HepG2 (cell line): ENCODE results near the gene ADAM15. TPM values are rescaled to one million over a fixed set of nuclear protein-coding genes. Genes with fewer than 3 reads are reported as not detected.

ENCODE experiments used
- DPF2 ChIP-seq: sonication (generic); formaldehyde crosslinking; IDR thresholded peaks from 2 replicates; pipeline ENCODE4 v1.4.0; 2020; ENCODE audit warnings: mild to moderate bottlenecking, low read depth, missing genetic modification reagents, borderline replicate concordance
- EP300 ChIP-seq, 3 experiments: sonication (generic) in 1 of 3; formaldehyde crosslinking in 1 of 3; IDR thresholded peaks; 2 replicates each; pipeline versions ENCODE4 v1.5.1 to v1.6.1; 2011 to 2020; ENCODE audit warnings: low read depth in 2 of 3, low read length in 2 of 3, borderline replicate concordance in 1 of 3, improper control_type of control experiment in 1 of 3, mild to moderate bottlenecking in 1 of 3, missing genetic modification reagents in 1 of 3, moderate library complexity in 1 of 3
- HMG20A ChIP-seq: IDR thresholded peaks from 2 replicates; pipeline ENCODE4 v1.6.1; 2016; ENCODE audit warnings: borderline replicate concordance
- KLF12 ChIP-seq: sonication (generic); formaldehyde crosslinking; IDR thresholded peaks from 2 replicates; pipeline ENCODE4 v1.4.0; 2020; ENCODE audit warnings: missing genetic modification reagents, borderline replicate concordance
- NCOA1 ChIP-seq: sonication (generic); formaldehyde crosslinking; IDR thresholded peaks from 2 replicates; pipeline ENCODE4 v1.9.0; 2021; ENCODE audit warnings: missing genetic modification reagents
- NCOA2 ChIP-seq: sonication (generic); formaldehyde crosslinking; IDR thresholded peaks from 2 replicates; pipeline ENCODE4 v1.8.0; 2022; ENCODE audit warnings: inconsistent platforms
- NFIB ChIP-seq: sonication (generic); formaldehyde crosslinking; IDR thresholded peaks from 2 replicates; pipeline ENCODE4 v1.9.0; 2021; ENCODE audit warnings: missing genetic modification reagents, mild to moderate bottlenecking, borderline replicate concordance
- TEF ChIP-seq: sonication (generic); formaldehyde crosslinking; IDR thresholded peaks from 2 replicates; pipeline ENCODE4 v1.5.0; 2020; ENCODE audit warnings: missing genetic modification reagents
- TSC22D2 ChIP-seq: sonication (generic); formaldehyde crosslinking; IDR thresholded peaks from 2 replicates; pipeline ENCODE4 v1.5.1; 2020; ENCODE audit warnings: missing genetic modification reagents, mild to moderate bottlenecking, borderline replicate concordance
- ZNF260 ChIP-seq: sonication (generic); formaldehyde crosslinking; IDR thresholded peaks from 2 replicates; pipeline ENCODE4 v1.4.0; 2020; ENCODE audit warnings: missing genetic modification reagents, low read depth, mild to moderate bottlenecking, borderline replicate concordance
- ZNF296 ChIP-seq: sonication (generic); formaldehyde crosslinking; conservative IDR thresholded peaks from 2 replicates; pipeline ENCODE4 v1.5.0; 2020; ENCODE audit warnings: mild to moderate bottlenecking, missing genetic modification reagents
- ZNF33B ChIP-seq: sonication (generic); formaldehyde crosslinking; IDR thresholded peaks from 2 replicates; pipeline ENCODE4 v1.5.1; 2020; ENCODE audit warnings: mild to moderate bottlenecking, missing genetic modification reagents
- ZNF468 ChIP-seq: sonication (generic); formaldehyde crosslinking; IDR thresholded peaks from 2 replicates; pipeline ENCODE4 v1.8.0; 2022; ENCODE audit warnings: mild to moderate bottlenecking, moderate library complexity, missing genetic modification reagents
- ZNF557 ChIP-seq: sonication (generic); formaldehyde crosslinking; IDR thresholded peaks from 2 replicates; pipeline ENCODE4 v1.4.0; 2020; ENCODE audit warnings: missing genetic modification reagents
- ZNF616 ChIP-seq: sonication (generic); formaldehyde crosslinking; IDR thresholded peaks from 2 replicates; pipeline ENCODE4 v1.5.0; 2020; ENCODE audit warnings: low read depth, mild to moderate bottlenecking, missing genetic modification reagents
- ZNF737 ChIP-seq: sonication (generic); formaldehyde crosslinking; IDR thresholded peaks from 2 replicates; pipeline ENCODE4 v1.5.0; 2020; ENCODE audit warnings: missing genetic modification reagents, mild to moderate bottlenecking, borderline replicate concordance
- ZSCAN25 ChIP-seq: sonication (generic); formaldehyde crosslinking; IDR thresholded peaks from 2 replicates; pipeline ENCODE4 v1.8.0; 2022; ENCODE audit warnings: mild to moderate bottlenecking, missing genetic modification reagents
- polyA plus RNA-seq, 8 experiments: library from polyadenylated mRNA; depleted of rRNA in 3 of 8; stranded (reverse) in 7 of 8; unstranded in 1 of 8; fragments of >200 nt; fragmentation: Illumina TruSeq in 4 of 8; extraction: Trizol in 4 of 8; gene quantifications; 2 replicates each; pipeline versions ENCODE4 v1.2.1 to v1.2.3, GENCODE V29; 2011 to 2016; ENCODE audit warnings: low read depth in 4 of 8, missing spikeins in 1 of 8, mixed read lengths in 1 of 8; ENCODE audit not compliant: insufficient read depth in 1 of 8
- total RNA-seq, 5 experiments: library from RNA; depleted of rRNA; stranded (reverse); fragments of >200 nt; fragmentation: Illumina TruSeq; extraction: Trizol; gene quantifications; 2 replicates each; pipeline ENCODE4 v1.2.3, GENCODE V29; 2016; ENCODE audit warnings: low read depth in 1 of 5
- TF ChIP-seq, protein P1 (sequence below): sonication (generic); formaldehyde crosslinking; conservative IDR thresholded peaks from 2 replicates; pipeline ENCODE4 v1.4.0; 2020; ENCODE audit warnings: missing genetic modification reagents
- TF ChIP-seq, protein P2 (sequence below): sonication (generic); formaldehyde crosslinking; IDR thresholded peaks from 2 replicates; pipeline ENCODE4 v1.8.0; 2022; ENCODE audit warnings: missing genetic modification reagents, low read depth, mild to moderate bottlenecking, borderline replicate concordance
- TF ChIP-seq, protein P3 (sequence below): sonication (generic); formaldehyde crosslinking; IDR thresholded peaks from 2 replicates; pipeline ENCODE4 v1.4.0; 2020; ENCODE audit warnings: missing genetic modification reagents, borderline replicate concordance
- TF ChIP-seq, protein P4 (sequence below): sonication (generic); formaldehyde crosslinking; IDR thresholded peaks from 2 replicates; pipeline ENCODE4 v1.4.0; 2020; ENCODE audit warnings: missing genetic modification reagents

The ADAM15 gene
- total and polyA plus RNA-seq, 2 of the 13 experiments (the other 11 are each of a cell fraction or from before 2014, with no cell fraction given): 17.9 to 25.6 TPM

DNA sequence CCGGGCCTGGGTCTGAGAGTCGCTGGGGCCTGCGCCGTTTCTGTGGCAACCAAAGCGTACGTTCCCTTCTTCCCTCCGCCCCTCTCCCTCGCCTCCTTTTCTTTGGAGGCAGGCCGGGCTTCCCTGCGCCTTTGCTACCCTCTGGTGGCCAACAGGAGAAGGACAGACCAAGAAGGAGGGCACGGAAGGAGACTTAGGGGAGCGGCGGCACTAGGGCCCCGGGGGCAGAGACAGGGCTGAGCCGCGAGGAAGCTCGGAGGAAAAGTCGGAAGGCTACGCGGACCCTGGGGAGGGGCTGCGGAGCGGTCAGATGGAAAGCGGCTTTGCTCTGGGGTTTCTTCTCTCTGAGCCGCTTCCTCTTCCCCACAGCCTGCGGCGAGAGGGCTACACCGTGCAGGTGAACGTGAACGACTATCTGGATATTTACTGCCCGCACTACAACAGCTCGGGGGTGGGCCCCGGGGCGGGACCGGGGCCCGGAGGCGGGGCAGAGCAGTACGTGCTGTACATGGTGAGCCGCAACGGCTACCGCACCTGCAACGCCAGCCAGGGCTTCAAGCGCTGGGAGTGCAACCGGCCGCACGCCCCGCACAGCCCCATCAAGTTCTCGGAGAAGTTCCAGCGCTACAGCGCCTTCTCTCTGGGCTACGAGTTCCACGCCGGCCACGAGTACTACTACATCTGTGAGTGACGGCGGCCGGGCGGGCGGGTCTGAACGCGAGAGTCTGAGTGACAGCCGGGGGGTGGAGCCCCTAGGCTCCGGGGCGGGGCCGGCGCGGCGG, 33.8 kb downstream of the ADAM15 start (continued):
- TF ChIP-seq ZNF296: no peak
- peak; percentile 85; the same call in 1 of the 2 replicates for TF ChIP-seq NCOA1 (CRISPR knock-in tag)
- no peak for TF ChIP-seq NFIB (CRISPR knock-in tag)
- no peak; the same call in 1 of the 2 replicates for TF ChIP-seq HMG20A (CRISPR knock-in tag)
- TF ChIP-seq ZNF468 (CRISPR knock-in tag): no peak
- TF ChIP-seq DPF2 (CRISPR knock-in tag): 0 out of 2 replicates have a peak, but pooled peaks have one; percentile 34
- TF ChIP-seq, protein P1, sequence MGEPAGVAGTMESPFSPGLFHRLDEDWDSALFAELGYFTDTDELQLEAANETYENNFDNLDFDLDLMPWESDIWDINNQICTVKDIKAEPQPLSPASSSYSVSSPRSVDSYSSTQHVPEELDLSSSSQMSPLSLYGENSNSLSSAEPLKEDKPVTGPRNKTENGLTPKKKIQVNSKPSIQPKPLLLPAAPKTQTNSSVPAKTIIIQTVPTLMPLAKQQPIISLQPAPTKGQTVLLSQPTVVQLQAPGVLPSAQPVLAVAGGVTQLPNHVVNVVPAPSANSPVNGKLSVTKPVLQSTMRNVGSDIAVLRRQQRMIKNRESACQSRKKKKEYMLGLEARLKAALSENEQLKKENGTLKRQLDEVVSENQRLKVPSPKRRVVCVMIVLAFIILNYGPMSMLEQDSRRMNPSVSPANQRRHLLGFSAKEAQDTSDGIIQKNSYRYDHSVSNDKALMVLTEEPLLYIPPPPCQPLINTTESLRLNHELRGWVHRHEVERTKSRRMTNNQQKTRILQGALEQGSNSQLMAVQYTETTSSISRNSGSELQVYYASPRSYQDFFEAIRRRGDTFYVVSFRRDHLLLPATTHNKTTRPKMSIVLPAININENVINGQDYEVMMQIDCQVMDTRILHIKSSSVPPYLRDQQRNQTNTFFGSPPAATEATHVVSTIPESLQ (CRISPR knock-in tag): no peak
- TF ChIP-seq ZNF737 (CRISPR knock-in tag): no peak
- TF ChIP-seq, protein P2, sequence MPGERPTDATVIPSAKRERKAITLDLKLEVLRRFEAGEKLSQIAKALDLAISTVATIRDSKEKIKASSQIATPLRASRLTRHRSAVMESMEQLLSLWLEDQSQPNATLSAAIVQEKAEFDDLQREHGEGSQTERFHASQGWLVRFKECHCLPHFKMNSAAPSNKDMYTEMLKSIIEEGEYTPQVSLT (CRISPR knock-in tag): no peak
- no peak for TF ChIP-seq EP300 (IDR thresholded peaks at IDR 0.05; ENCODE audit: low read depth in 2 of 2, low read length in 2 of 2)
- TF ChIP-seq EP300 (CRISPR knock-in tag; IDR thresholded peaks at IDR 0.05; ENCODE audit: borderline replicate concordance): no peak; the same call in 1 of the 2 replicates
- TF ChIP-seq ZNF260: no peak
- TF ChIP-seq ZNF557 (CRISPR knock-in tag): no peak
- TF ChIP-seq NCOA2 (CRISPR knock-in tag): peak; percentile 20; the same call in 1 of the 2 replicates
- TF ChIP-seq, protein P3, sequence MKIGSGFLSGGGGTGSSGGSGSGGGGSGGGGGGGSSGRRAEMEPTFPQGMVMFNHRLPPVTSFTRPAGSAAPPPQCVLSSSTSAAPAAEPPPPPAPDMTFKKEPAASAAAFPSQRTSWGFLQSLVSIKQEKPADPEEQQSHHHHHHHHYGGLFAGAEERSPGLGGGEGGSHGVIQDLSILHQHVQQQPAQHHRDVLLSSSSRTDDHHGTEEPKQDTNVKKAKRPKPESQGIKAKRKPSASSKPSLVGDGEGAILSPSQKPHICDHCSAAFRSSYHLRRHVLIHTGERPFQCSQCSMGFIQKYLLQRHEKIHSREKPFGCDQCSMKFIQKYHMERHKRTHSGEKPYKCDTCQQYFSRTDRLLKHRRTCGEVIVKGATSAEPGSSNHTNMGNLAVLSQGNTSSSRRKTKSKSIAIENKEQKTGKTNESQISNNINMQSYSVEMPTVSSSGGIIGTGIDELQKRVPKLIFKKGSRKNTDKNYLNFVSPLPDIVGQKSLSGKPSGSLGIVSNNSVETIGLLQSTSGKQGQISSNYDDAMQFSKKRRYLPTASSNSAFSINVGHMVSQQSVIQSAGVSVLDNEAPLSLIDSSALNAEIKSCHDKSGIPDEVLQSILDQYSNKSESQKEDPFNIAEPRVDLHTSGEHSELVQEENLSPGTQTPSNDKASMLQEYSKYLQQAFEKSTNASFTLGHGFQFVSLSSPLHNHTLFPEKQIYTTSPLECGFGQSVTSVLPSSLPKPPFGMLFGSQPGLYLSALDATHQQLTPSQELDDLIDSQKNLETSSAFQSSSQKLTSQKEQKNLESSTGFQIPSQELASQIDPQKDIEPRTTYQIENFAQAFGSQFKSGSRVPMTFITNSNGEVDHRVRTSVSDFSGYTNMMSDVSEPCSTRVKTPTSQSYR: no peak; the same call in 1 of the 2 replicates
- TF ChIP-seq, protein P4, sequence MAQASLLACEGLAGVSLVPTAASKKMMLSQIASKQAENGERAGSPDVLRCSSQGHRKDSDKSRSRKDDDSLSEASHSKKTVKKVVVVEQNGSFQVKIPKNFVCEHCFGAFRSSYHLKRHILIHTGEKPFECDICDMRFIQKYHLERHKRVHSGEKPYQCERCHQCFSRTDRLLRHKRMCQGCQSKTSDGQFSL (CRISPR knock-in tag): no peak
- no peak; the same call in 1 of the 2 replicates for TF ChIP-seq TSC22D2 (CRISPR knock-in tag)
- peak; percentile 25; the same call in 1 of the 2 replicates for TF ChIP-seq ZNF616 (CRISPR knock-in tag)
- TF ChIP-seq KLF12: no peak
- TF ChIP-seq ZNF33B: no peak
- TF ChIP-seq TEF: no peak
- TF ChIP-seq ZSCAN25 (CRISPR knock-in tag): peak; percentile 39; the same call in 1 of the 2 replicates
